Measurements from ENCODE around the gene PKP1. TPM values are rescaled to one million over a fixed set of nuclear protein-coding genes. Genes with fewer than 3 reads are reported as not detected.

Gene PKP1
- total and polyA plus RNA-seq, 2 donors (not counting 3 experiments of a cell fraction or from before 2014, with no cell fraction given) = 0.01 TPM; not detected in 1

GRCh38 chr1:201307760-201308499 is 24.6 kb downstream of the PKP1 start:
- no peaks in the 10 kb centered on the region for H3K36me3 ChIP-seq (ENCODE audit: control insufficient read depth in 2 of 2, extremely low read depth in 1 of 2, insufficient read depth in 2 of 2, low read length in 2 of 2)
- H3K4me1 ChIP-seq (ENCODE audit: control insufficient read depth, extremely low read depth, insufficient read depth, low read length) = peaks cover 8% of the 10 kb centered on the region
- no peaks in the 10 kb centered on the region for H3K9me1 ChIP-seq (replicated peaks; ENCODE audit: control insufficient read depth, extremely low read depth, insufficient read depth, low read length)
- H3K4me3 ChIP-seq (replicated peaks in 1 of 3; ENCODE audit: insufficient read depth in 1 of 3, low read depth in 1 of 3, low read length in 3 of 3) = no peak overlapping the region
- peaks cover 4 to 11% of the 10 kb centered on the region in 2 experiments for H3K27me3 ChIP-seq (ENCODE audit: control insufficient read depth in 2 of 2, insufficient read depth in 2 of 2, low read length in 2 of 2)
- H3K79me2 ChIP-seq (ENCODE audit: control insufficient read depth, insufficient read depth, low read length) = no peaks in the 10 kb centered on the region
- no peak for FAIRE-seq
- intact Hi-C loops (cut with micrococcal nuclease) (no loop called here), dilution Hi-C loops (cut with MboI; ENCODE audit: extremely low pct_ligation_motif_present, low sequenced_read_pairs) (no loop called here)
- ChIA-PET POLR2A (no interaction called here), CTCF (interaction anchor here (1.0 to 2.7 kb wide), 4 partner anchors 38 to 85 kb away, joined by 3 to 12 read pairs (median 6); no protein-coding TSS in a partner anchor)
- H2AFZ ChIP-seq (ENCODE audit: low read depth, low read length) = no peak overlapping the region
- H3K9ac ChIP-seq (replicated peaks; ENCODE audit: extremely low read depth, insufficient read depth, low read length) = no peak overlapping the region
- no peaks in the 10 kb centered on the region for H4K20me1 ChIP-seq (replicated peaks; ENCODE audit: control insufficient read depth, extremely low read depth, insufficient read depth, low read length)
- TF ChIP-seq MYC (IDR thresholded peaks at IDR 0.05; ENCODE audit: low read depth, low read length) (no peak), GATA2 (IDR thresholded peaks at IDR 0.05; ENCODE audit: insufficient read depth, insufficient read length, low read depth, low read length) (no peak), JUN (IDR thresholded peaks at IDR 0.05; ENCODE audit: borderline replicate concordance, insufficient read depth, insufficient read length, low read depth) (no peak), POLR2A (IDR thresholded peaks at IDR 0.05; ENCODE audit: low read depth, low read length) (no peak), EZH2 (IDR thresholded peaks at IDR 0.05; ENCODE audit: borderline replicate concordance, low read depth, low read length, severe bottlenecking) (no peak), FOS (IDR thresholded peaks at IDR 0.05; ENCODE audit: borderline replicate concordance, insufficient read depth, low read length) (no peak), CTCF (IDR thresholded peaks at IDR 0.05; ENCODE audit: extremely low read depth in 1 of 2, insufficient read depth in 1 of 2, low read depth in 1 of 2, low read length in 2 of 2) (no peak), POLR2AphosphoS5 (IDR thresholded peaks at IDR 0.05; ENCODE audit: insufficient read depth, low read depth, low read length) (no peak), MAX (IDR thresholded peaks at IDR 0.05; ENCODE audit: insufficient read depth, insufficient read length) (no peak)
- DNase-seq (ENCODE audit: low read depth, low spot score) = no peak
- no peak overlapping the region for H3K27ac ChIP-seq (ENCODE audit: insufficient read depth, low read depth, low read length)
- no peak overlapping the region for H3K4me2 ChIP-seq (ENCODE audit: insufficient read depth, low read length)
- no TSS peak for BruUV-seq (replicated peaks)
- no peaks in the 10 kb centered on the region for H3K9me3 ChIP-seq (replicated peaks; ENCODE audit: control insufficient read depth, insufficient read depth, low read length)
